Neural cell (in vitro differentiated cells): ENCODE measurements around the gene ZMAT5. TPM values are rescaled to one million over a fixed set of nuclear protein-coding genes. Genes with fewer than 3 reads are reported as not detected.

Experiments
- H2AFZ ChIP-seq: fragments of 200-600, 300-800 bp; sonication (generic), shearing (Covaris generic); 2 replicates; pipeline ENCODE4 v1.6.0; 2014; ENCODE audit warnings: low read depth, mild to moderate bottlenecking, antibody characterized with exemption, low read length, moderate library complexity
- H3F3A ChIP-seq: fragments of 200-600 bp; shearing (Covaris generic); 2 replicates; pipeline ENCODE4 v1.6.1; 2016; ENCODE audit warnings: mild to moderate bottlenecking, moderate library complexity, mixed read lengths, antibody characterized with exemption, low read length; ENCODE audit not compliant: insufficient read depth, poor library complexity, severe bottlenecking
- H3K27ac ChIP-seq: fragments of 200-600, 300-800 bp; sonication (generic), shearing (Covaris generic); 2 replicates; pipeline ENCODE4 v1.5.1; 2014; ENCODE audit warnings: mild to moderate bottlenecking, low read length, moderate library complexity
- H3K27me3 ChIP-seq: fragments of 300-800, 200-600 bp; sonication (generic), shearing (Covaris generic); 2 replicates; pipeline ENCODE4 v1.6.0; 2014; ENCODE audit warnings: mild to moderate bottlenecking, low read depth, low read length, moderate library complexity; ENCODE audit not compliant: insufficient read depth
- H3K36me3 ChIP-seq: fragments of 300-800, 200-600 bp; sonication (generic), shearing (Covaris generic); 2 replicates; pipeline ENCODE4 v1.5.1; 2014; ENCODE audit warnings: mild to moderate bottlenecking, antibody characterized with exemption, low read length, moderate library complexity; ENCODE audit not compliant: insufficient read depth
- H3K4me2 ChIP-seq: fragments of 300-800, 200-600 bp; sonication (generic), shearing (Covaris generic); 2 replicates; pipeline ENCODE4 v1.6.0; 2014; ENCODE audit warnings: mild to moderate bottlenecking, low read length
- H3K4me3 ChIP-seq: fragments of 300-800, 200-600 bp; sonication (generic), shearing (Covaris generic); 2 replicates; pipeline ENCODE4 v1.5.1; 2014; ENCODE audit warnings: mild to moderate bottlenecking, low read length, moderate library complexity
- H3K79me2 ChIP-seq: fragments of 200-600 bp; shearing (Covaris generic); replicated peaks from 2 replicates; pipeline ENCODE4 v1.6.0; 2014; ENCODE audit warnings: mild to moderate bottlenecking, low read length, moderate library complexity; ENCODE audit not compliant: insufficient read depth
- H3K9ac ChIP-seq: fragments of 300-800, 200-600 bp; sonication (generic), shearing (Covaris generic); 2 replicates; pipeline ENCODE4 v1.6.1; 2016; ENCODE audit warnings: mild to moderate bottlenecking, low read length, mixed read lengths
- H3K9me2 ChIP-seq: fragments of 200-600 bp; shearing (Covaris generic); 2 replicates; pipeline ENCODE4 v1.6.1; 2016; ENCODE audit warnings: mild to moderate bottlenecking, low read length, mixed read lengths; ENCODE audit not compliant: insufficient read depth
- H3K9me3 ChIP-seq: fragments of 200-600, 300-800 bp; sonication (generic), shearing (Covaris generic); 2 replicates; pipeline ENCODE4 v1.6.1; 2016; ENCODE audit warnings: mild to moderate bottlenecking, mixed run types, low read length, moderate library complexity, mixed read lengths
- H4K20me1 ChIP-seq: fragments of 200-600 bp; shearing (Covaris generic); 2 replicates; pipeline ENCODE4 v1.6.1; 2016; ENCODE audit warnings: mild to moderate bottlenecking, mixed run types; ENCODE audit not compliant: insufficient read depth
- EP300 ChIP-seq: fragments of 450-650 bp; conservative IDR thresholded peaks from 2 replicates; pipeline ENCODE4 v1.6.1; 2014; ENCODE audit warnings: antibody characterized with exemption, mild to moderate bottlenecking, moderate library complexity; ENCODE audit not compliant: poor library complexity, severe bottlenecking
- EZH2 ChIP-seq: fragments of 200-600, 300-800 bp; shearing (Covaris generic), sonication (generic); IDR thresholded peaks from 2 replicates; pipeline ENCODE4 v1.6.1; 2014; ENCODE audit warnings: antibody characterized with exemption, low read length, borderline replicate concordance, mild to moderate bottlenecking; ENCODE audit not compliant: insufficient read depth, poor library complexity, severe bottlenecking
- MXI1 ChIP-seq: fragments of 450-650 bp; conservative IDR thresholded peaks from 2 replicates; pipeline ENCODE4 v1.6.1; 2014; ENCODE audit warnings: antibody characterized with exemption, mild to moderate bottlenecking; ENCODE audit not compliant: poor library complexity, severe bottlenecking
- POLR2AphosphoS5 ChIP-seq: IDR thresholded peaks from 2 replicates; pipeline ENCODE4 v1.6.1; 2012
- RAD21 ChIP-seq: fragments of 450-650 bp; conservative IDR thresholded peaks from 2 replicates; pipeline ENCODE4 v1.6.1; 2014; ENCODE audit warnings: antibody characterized with exemption, mild to moderate bottlenecking, moderate library complexity
- SMC3 ChIP-seq: fragments of 450-650 bp; conservative IDR thresholded peaks from 2 replicates; pipeline ENCODE4 v1.6.1; 2014; ENCODE audit warnings: antibody characterized with exemption, mild to moderate bottlenecking, moderate library complexity; ENCODE audit not compliant: poor library complexity
- TAF1 ChIP-seq: IDR thresholded peaks from 2 replicates; pipeline ENCODE4 v1.6.1; 2012; ENCODE audit warnings: low read depth
- polyA plus RNA-seq: library from polyadenylated mRNA; depleted of rRNA; stranded (reverse); fragments of >200 nt; gene quantifications from 2 replicates; pipeline ENCODE4 v1.2.3, GENCODE V29; 2014
- TF ChIP-seq, protein P1 (sequence below): IDR thresholded peaks from 2 replicates; pipeline ENCODE4 v1.6.1; 2012; ENCODE audit warnings: borderline replicate concordance
- TF ChIP-seq, protein P2 (sequence below): fragments of 450-650 bp; IDR thresholded peaks from 2 replicates; pipeline ENCODE4 v1.5.1; 2014; ENCODE audit warnings: antibody characterized with exemption, mild to moderate bottlenecking, moderate library complexity; ENCODE audit not compliant: poor library complexity, severe bottlenecking

The ZMAT5 gene
- polyA plus RNA-seq, 1 donor from 2014 or later, result 54.9 TPM

DNA sequence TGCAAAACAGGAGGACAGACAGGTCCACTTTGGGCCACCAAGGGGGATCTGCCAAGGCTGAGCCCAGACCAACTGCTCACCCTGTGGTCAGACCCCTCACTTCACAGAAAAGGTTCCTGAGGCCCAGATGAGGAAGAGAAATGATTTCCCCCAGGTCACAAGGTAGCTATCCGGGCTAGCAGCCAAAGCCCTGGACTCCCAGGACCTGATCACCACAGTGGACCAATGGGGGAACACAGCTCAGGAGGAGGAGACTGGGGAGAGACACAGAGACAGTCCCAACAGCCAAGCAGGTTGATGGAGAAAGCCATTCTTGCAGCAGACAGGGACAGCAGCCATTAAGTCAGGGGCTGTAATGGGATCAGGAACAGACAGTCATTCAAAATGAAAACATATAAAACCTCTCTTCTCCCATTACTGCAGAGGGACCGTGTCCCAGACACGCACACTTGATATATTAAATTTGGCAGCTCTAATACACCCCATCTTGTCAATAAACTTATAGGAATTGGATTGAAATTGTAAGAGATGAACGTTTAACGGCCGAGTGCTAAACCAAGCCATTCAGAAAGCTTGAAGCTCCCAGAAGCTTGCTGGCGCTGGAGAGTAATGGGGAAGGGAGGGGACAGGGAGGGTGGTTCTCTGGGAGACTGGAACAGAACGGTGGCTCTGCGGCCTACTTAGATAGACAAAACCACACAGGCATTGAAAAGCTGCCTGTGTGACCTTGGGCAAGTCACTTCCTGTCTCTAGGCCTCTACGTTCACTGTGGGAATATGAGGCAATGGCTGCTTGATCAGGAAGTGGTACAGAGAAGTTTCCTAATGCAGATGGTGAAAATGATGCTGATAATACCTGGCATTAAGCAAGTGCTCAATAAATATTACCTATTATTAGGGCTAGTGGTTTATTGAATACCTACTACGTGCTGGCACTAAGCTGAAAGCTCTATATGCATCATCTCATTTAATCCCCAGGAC is 16.0 kb downstream of the ZMAT5 start:
- no peak for TF ChIP-seq RAD21
- TF ChIP-seq, protein P1, sequence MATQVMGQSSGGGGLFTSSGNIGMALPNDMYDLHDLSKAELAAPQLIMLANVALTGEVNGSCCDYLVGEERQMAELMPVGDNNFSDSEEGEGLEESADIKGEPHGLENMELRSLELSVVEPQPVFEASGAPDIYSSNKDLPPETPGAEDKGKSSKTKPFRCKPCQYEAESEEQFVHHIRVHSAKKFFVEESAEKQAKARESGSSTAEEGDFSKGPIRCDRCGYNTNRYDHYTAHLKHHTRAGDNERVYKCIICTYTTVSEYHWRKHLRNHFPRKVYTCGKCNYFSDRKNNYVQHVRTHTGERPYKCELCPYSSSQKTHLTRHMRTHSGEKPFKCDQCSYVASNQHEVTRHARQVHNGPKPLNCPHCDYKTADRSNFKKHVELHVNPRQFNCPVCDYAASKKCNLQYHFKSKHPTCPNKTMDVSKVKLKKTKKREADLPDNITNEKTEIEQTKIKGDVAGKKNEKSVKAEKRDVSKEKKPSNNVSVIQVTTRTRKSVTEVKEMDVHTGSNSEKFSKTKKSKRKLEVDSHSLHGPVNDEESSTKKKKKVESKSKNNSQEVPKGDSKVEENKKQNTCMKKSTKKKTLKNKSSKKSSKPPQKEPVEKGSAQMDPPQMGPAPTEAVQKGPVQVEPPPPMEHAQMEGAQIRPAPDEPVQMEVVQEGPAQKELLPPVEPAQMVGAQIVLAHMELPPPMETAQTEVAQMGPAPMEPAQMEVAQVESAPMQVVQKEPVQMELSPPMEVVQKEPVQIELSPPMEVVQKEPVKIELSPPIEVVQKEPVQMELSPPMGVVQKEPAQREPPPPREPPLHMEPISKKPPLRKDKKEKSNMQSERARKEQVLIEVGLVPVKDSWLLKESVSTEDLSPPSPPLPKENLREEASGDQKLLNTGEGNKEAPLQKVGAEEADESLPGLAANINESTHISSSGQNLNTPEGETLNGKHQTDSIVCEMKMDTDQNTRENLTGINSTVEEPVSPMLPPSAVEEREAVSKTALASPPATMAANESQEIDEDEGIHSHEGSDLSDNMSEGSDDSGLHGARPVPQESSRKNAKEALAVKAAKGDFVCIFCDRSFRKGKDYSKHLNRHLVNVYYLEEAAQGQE, result no peak
- H3K79me2 ChIP-seq, result no peaks in the 10 kb centered on the region
- H3K36me3 ChIP-seq, result no peaks in the 10 kb centered on the region
- no peaks in the 10 kb centered on the region for H4K20me1 ChIP-seq
- H3K9me3 ChIP-seq, result no peaks in the 10 kb centered on the region
- H2AFZ ChIP-seq, result no peak overlapping the region
- H3K4me2 ChIP-seq, result no peak overlapping the region
- H3K27me3 ChIP-seq, result no peaks in the 10 kb centered on the region
- H3K4me3 ChIP-seq, result no peak overlapping the region
- H3K9me2 ChIP-seq, result no peaks in the 10 kb centered on the region
- no peak overlapping the region for H3K9ac ChIP-seq
- no peaks in the 10 kb centered on the region for H3F3A ChIP-seq
- H3K27ac ChIP-seq, result no peak overlapping the region

DNA sequence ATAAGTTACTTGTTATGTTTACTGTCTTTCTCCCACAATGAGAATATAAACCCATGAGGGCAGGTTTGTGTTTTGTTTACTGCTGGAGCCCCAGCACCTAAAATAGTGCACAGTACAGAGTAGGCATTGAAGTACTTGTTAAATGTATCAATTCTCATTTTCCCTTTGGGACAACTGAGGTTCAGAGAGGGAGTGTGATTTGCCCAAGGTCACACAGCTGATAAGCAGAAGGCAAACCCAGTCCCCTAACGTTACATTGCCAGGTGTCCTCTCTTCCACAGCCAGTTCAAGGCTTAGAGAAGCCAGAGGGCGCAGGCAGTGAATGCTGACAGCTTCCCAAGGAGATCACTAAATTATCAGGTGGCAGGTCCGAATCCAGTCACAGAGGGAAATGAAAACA is 16.8 kb downstream of the ZMAT5 start:
- Histone ChIP-seq H3K4me3 (no peak overlapping the region), H3K79me2 (no peaks in the 10 kb centered on the region), H3K9me3 (no peaks in the 10 kb centered on the region), H3K9ac (no peak overlapping the region), H3K9me2 (no peaks in the 10 kb centered on the region), H3K36me3 (no peaks in the 10 kb centered on the region), H3F3A (no peaks in the 10 kb centered on the region), H3K27me3 (no peaks in the 10 kb centered on the region), H4K20me1 (no peaks in the 10 kb centered on the region), H3K27ac (no peak overlapping the region), H2AFZ (no peak overlapping the region), H3K4me2 (no peak overlapping the region)
- TF ChIP-seq, protein P1, result no peak
- TF ChIP-seq TAF1 (no peak), RAD21 (no peak), POLR2AphosphoS5 (no peak), EP300 (no peak), MXI1 (no peak), SMC3 (no peak), EZH2 (no peak)
- TF ChIP-seq, protein P2, sequence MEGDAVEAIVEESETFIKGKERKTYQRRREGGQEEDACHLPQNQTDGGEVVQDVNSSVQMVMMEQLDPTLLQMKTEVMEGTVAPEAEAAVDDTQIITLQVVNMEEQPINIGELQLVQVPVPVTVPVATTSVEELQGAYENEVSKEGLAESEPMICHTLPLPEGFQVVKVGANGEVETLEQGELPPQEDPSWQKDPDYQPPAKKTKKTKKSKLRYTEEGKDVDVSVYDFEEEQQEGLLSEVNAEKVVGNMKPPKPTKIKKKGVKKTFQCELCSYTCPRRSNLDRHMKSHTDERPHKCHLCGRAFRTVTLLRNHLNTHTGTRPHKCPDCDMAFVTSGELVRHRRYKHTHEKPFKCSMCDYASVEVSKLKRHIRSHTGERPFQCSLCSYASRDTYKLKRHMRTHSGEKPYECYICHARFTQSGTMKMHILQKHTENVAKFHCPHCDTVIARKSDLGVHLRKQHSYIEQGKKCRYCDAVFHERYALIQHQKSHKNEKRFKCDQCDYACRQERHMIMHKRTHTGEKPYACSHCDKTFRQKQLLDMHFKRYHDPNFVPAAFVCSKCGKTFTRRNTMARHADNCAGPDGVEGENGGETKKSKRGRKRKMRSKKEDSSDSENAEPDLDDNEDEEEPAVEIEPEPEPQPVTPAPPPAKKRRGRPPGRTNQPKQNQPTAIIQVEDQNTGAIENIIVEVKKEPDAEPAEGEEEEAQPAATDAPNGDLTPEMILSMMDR, result no peak
